HG03139 (cell line): ENCODE results near the gene KLHL4.
"Not testable (repeated sequence)": the region's sequence is repeated elsewhere in the genome, so short reads cannot be mapped to it uniquely, and the experiment has no call there.

Source experiments
- ATAC-seq: cut with Tn5 transposase; IDR thresholded peaks from one replicate; pipeline ENCODE4 v1.9.1; 2021; ENCODE audit not compliant: unreplicated experiment

KLHL4 gene, protein sequence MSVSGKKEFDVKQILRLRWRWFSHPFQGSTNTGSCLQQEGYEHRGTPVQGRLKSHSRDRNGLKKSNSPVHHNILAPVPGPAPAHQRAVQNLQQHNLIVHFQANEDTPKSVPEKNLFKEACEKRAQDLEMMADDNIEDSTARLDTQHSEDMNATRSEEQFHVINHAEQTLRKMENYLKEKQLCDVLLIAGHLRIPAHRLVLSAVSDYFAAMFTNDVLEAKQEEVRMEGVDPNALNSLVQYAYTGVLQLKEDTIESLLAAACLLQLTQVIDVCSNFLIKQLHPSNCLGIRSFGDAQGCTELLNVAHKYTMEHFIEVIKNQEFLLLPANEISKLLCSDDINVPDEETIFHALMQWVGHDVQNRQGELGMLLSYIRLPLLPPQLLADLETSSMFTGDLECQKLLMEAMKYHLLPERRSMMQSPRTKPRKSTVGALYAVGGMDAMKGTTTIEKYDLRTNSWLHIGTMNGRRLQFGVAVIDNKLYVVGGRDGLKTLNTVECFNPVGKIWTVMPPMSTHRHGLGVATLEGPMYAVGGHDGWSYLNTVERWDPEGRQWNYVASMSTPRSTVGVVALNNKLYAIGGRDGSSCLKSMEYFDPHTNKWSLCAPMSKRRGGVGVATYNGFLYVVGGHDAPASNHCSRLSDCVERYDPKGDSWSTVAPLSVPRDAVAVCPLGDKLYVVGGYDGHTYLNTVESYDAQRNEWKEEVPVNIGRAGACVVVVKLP

DNA sequence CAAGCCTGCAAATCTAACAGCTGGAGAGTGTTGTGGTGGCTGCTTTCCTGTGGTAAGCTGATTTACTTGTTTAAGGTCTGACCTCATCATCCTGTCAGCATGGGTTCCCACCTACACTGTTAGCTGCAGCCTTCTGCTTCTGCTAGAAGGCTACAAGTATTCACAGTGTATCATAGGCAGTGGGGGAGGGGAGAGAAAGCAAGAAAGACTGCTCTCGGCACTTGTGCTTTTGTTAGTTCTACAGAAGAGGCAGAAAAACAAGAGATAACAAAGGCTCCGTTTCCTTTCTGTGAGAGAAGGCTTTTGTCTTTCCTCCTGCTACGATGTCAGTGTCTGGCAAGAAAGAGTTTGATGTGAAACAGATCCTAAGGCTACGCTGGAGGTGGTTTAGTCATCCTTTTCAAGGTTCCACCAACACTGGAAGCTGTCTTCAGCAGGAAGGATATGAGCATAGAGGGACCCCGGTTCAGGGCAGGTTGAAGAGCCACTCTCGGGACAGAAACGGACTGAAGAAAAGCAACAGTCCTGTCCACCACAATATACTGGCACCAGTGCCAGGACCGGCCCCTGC is at the start of gene KLHL4:
Gene KLHL4 (plus strand): TSS at position 232 of the 571 bp plus-strand sequence. CDS start 92 bp downstream, at position 324.
- no peak for ATAC-seq

- no peak for ATAC-seq
Observed at GRCh38 chrX:87468941-87469340, 48.7 kb upstream of the KLHL4 start.

GRCh38 chrX:87475793-87476192 is 41.8 kb upstream of the KLHL4 start:
- ATAC-seq = no peak

DNA sequence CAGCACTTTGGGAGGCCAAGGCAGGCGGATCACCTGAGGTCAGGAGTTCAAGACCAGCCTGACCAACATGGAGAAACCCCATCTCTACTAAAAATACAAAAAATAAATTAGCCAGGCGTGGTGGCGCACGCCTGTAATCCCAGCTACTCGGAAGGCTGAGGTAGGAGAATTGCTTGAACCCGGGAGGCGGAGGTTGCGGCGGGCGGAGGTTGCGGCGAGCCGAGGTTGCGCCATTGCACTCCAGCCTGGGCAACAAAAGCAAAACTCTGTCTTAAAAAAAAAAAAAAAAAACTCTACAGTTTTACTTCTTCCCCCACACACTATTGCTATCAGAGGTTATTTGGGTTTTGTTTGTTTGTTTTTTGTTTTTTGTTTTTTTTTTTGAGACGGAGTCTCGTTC is 38.9 kb upstream of the KLHL4 start:
- ATAC-seq = not testable (repeated sequence)

- no peak for ATAC-seq
Observed at GRCh38 chrX:87489071-87489470, 28.5 kb upstream of the KLHL4 start.

DNA sequence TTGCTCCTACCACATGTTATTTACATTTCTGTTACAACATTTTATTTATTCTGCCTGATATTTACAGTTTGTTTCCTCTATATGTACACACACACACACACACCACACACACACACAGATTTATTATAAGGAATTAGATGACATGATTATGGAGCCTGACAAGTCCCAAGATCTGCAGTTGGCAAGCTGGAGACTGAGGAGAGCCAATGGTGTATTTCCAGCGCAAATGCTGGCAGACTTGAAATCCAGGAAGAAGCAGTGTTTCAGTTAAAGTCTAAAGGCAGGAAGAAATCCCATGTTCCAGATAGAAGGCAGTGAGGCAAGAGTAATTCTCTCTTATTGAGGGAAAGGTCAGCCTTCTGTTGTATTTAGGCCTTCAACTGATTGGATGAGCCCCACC is 1.8 kb upstream of the KLHL4 start:
- no peak for ATAC-seq

DNA sequence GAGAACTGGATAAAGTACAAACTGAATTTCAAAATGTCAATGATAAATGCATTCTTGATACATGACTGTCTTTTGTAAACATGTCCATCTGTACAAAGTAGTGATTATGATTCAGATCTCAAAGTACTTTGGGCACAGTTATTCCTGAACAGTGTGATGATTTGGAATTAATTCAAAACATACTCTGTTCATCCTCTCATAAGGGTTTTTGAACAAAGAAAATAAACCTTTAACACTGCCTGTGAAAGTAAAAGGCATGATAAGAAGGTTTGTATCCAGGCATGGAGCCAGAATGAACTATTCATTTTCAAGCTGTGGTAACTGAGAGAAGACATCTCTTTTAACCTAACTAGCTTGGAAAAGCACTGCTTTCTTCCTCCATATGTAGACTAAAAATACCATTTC is 883 bp upstream of the KLHL4 start:
- ATAC-seq = no peak

GRCh38 chrX:87518504-87518903 is 902 bp downstream of the KLHL4 start:
- no peak for ATAC-seq

DNA sequence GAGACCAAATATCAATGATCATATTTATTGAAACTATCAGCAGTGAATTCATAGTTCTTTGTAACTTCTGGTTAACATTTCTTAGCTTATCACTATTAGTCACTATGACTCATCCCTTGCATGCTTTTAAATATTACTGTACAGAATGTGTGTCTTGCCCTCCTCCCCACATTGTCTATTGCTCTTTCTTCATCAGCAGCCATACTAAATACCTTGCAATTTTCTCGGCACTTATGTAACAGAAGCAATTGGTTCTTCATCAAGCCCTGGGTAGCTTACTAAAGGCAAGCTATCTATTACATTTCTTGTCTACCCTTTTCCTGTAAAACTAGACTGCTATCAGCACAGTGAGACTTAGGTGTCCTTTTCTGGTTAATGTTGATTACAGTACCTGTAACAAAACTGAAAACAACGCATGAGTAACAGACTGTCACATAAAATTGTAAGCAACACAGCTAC is 8.2 kb downstream of the KLHL4 start:
- ATAC-seq = no peak

GRCh38 chrX:87526281-87526680 is 8.7 kb downstream of the KLHL4 start:
- no peak for ATAC-seq

- no peak for ATAC-seq
Observed at GRCh38 chrX:87528487-87528886, 10.9 kb downstream of the KLHL4 start.

DNA sequence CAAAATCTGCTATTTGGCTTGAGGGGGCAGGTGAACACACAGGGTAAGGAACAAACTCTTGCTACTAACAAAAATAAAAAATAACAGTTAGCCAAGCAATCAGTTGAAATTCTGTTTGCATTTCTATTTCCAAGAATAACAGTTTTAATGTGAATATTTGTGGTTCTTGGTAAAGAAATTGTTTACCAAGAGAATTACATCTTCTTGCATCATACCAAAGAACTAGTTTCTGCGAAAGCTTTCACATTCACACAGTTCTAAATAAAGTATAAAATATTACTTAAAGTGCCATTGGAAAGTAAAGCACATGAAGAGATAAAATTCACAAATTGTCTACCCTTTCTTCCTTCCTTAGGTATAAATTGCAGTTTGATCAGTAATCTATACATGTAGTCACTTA is 54.4 kb downstream of the KLHL4 start:
- ATAC-seq = no peak

GRCh38 chrX:87572901-87573300 is 55.3 kb downstream of the KLHL4 start:
- no peak for ATAC-seq

DNA sequence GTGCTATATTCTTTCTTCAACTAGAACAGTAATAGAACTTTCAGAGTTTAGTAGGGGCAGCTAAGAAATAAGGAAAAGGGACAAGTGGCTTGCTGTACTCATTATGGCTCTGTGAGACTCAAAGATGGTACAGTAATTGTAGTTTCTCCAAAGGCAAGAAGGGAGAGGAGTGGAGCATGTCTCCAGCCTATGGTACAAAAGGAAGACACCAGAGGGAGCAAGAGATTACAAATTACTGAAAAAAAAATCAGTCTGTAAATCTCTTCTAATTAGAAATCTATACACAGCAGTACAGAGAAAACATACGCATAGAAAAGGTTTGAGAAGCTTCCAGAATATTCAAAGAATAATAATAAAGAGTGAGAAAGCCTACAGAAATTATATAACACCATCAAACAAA is 61.4 kb downstream of the KLHL4 start:
- ATAC-seq = no peak

DNA sequence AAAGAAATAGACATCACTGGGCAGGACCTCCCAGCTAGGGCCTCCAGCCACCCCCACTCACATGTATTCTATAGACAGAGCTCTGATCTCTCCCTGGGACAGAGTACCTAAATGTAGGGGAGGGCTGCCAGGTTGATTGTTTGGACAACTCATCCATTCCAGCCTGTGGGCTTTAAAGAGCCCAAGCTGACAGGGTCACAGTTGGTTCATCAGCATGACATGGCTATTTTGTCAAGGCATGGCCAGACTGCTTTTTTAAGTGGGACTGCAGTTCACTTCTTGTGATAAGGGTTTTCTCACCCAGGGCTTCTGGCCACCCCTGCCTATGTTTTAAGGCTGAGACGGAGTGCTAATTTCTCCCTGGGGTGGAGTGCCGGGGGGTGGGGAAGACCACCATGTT is 63.3 kb downstream of the KLHL4 start:
- ATAC-seq = no peak

DNA sequence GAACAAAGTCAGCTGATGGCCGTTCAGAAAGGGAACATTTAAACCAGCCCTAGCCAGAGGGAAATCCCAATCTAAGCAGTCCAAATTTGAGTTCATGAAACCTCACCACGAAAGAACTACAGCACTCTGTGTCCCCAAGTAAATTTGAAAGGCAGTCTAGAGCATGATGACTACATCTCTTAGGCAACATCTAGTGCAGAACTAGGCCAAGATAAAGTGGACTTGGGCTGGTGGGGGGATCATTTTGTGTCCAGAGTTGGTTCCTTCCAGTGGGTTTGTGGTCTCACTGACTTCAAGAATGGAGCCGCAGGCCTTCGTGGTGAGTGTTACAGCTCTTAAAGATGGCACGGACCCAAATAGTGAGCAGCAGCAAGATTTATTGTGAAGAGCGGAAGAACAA is 64.9 kb downstream of the KLHL4 start:
- no peak for ATAC-seq

DNA sequence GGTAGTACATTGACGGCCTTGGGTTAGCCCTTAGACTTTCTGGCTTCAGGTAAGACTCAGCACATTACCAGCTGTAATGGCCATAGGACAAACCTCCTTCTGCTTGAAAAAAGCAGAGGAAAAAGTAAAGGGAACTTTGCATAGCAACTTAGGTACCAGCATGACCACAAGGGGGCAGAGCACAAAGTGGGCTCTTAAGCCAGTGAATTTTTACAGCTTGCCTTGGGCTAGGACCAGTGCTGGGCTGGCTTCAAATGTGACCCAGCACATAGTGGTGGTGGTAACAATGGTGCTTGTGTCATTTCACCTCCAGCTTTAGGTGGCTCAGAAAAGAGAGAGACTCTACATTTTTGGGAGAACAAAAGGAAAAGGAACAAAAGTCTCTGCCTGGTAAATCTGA is 66.1 kb downstream of the KLHL4 start:
- no peak for ATAC-seq

DNA sequence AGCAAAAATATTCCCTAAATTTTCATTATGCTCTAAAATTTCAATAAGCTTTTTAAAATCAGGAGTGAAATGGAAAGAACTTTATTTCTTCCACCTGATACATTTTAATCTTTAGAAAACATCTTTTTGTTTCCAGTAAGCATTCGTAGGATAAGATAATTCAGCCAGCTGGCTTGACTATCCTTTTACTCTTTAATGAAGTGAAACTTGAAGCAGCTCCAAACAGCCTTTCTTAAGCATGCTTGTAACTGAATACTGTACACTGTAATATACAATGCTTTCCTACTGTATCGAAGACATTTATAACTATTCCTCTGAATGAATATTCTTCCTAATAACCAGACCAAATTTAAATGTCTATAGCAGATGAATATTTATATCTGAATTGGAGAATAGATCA is 98.8 kb downstream of the KLHL4 start:
- ATAC-seq = no peak

GRCh38 chrX:87621697-87622096 is 104.1 kb downstream of the KLHL4 start:
- ATAC-seq = no peak

GRCh38 chrX:87626996-87627395 is 109.4 kb downstream of the KLHL4 start:
- ATAC-seq = no peak

GRCh38 chrX:87634361-87634760 is 116.8 kb downstream of the KLHL4 start:
- ATAC-seq = no peak

DNA sequence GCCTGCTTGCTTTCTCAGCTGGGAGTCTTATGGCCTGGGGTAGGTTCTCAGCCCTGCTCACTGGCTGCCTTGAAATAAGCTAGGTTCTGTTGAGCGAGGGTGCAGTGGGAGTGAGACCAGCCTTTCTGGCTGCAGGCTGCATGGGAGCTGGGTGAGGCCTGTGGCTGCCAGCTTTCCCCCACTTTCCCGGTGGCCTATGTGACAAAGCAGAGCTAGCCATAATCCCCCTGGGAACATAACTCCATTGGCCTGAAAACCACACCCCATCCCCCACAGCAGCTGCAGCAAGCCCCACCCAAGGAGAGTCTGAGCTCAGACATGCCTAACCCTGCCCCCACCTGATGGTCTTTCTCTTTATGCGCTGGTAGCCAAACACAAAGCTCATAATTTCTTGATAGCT is 118.9 kb downstream of the KLHL4 start:
- ATAC-seq = no peak
